OCI-LY7 (cell line): ENCODE data around the gene DEPDC7. TPM values are rescaled to one million over a fixed set of nuclear protein-coding genes. Genes with fewer than 3 reads are reported as not detected.

Experiments
- BruUV-seq: library from RNA; stranded (reverse); fragments of 400-500 nt; replicated peaks from 2 replicates; lab custom pipeline; 2021; lab: Mats Ljungman, UMichigan
- CTCF ChIA-PET: fragments of 300-600 bp; sonication (Branson Sonifier 250); formaldehyde crosslinking; loops from one replicate; lab custom pipeline; 2022; ENCODE audit warnings: antibody characterized with exemption; ENCODE audit not compliant: unreplicated experiment; lab: Charles Lee
- POLR2A ChIA-PET: fragments of 300-600 bp; sonication (Branson Sonifier 250); formaldehyde crosslinking; loops from one replicate; lab custom pipeline; 2022; ENCODE audit warnings: antibody characterized with exemption; lab: Charles Lee
- DNase-seq: peaks from one replicate; pipeline ENCODE4 v3.0.0-alpha.2; 2015; ENCODE audit warnings: low spot score
- H2AFZ ChIP-seq: fragments of 200-600 bp; sonication (generic), shearing (Covaris generic); 2 replicates; pipeline ENCODE4 v1.6.1; 2014; ENCODE audit warnings: mild to moderate bottlenecking, antibody characterized with exemption, low read length, moderate library complexity
- H3K27ac ChIP-seq: fragments of 200-600 bp; sonication (generic); 2 replicates; pipeline ENCODE4 v1.5.1; 2014; ENCODE audit warnings: mixed run types, low read depth, mild to moderate bottlenecking, moderate library complexity, low read length, inconsistent platforms; ENCODE audit not compliant: poor library complexity, severe bottlenecking
- H3K36me3 ChIP-seq: fragments of 200-600 bp; sonication (generic); 2 replicates; pipeline ENCODE4 v1.6.1; 2014; ENCODE audit warnings: mild to moderate bottlenecking, antibody characterized with exemption, low read length, moderate library complexity, mixed read lengths; ENCODE audit not compliant: insufficient read depth
- H3K4me1 ChIP-seq: fragments of 200-600 bp; sonication (generic); 2 replicates; pipeline ENCODE4 v1.5.1; 2014; ENCODE audit warnings: mild to moderate bottlenecking, low read length; ENCODE audit not compliant: insufficient read depth, poor library complexity, severe bottlenecking
- H3K4me2 ChIP-seq: fragments of 200-600 bp; sonication (generic); 2 replicates; pipeline ENCODE4 v1.6.1; 2014; ENCODE audit warnings: mild to moderate bottlenecking, low read length
- H3K4me3 ChIP-seq: fragments of 200-600 bp; sonication (generic); 2 replicates; pipeline ENCODE4 v1.5.1; 2014; ENCODE audit warnings: mild to moderate bottlenecking, low read depth, low read length; ENCODE audit not compliant: poor library complexity, severe bottlenecking
- H3K79me2 ChIP-seq: fragments of 200-600 bp; sonication (generic); 2 replicates; pipeline ENCODE4 v1.6.1; 2016; ENCODE audit warnings: low read depth, mild to moderate bottlenecking, low read length, moderate library complexity, mixed read lengths; ENCODE audit not compliant: insufficient read depth
- H3K9me2 ChIP-seq: fragments of 200-600 bp; sonication (generic); 2 replicates; pipeline ENCODE4 v1.6.1; 2016; ENCODE audit warnings: mild to moderate bottlenecking, low read length, mixed read lengths; ENCODE audit not compliant: insufficient read depth
- H3K9me3 ChIP-seq: fragments of 200-600 bp; sonication (generic); 2 replicates; pipeline ENCODE4 v1.6.1; 2014; ENCODE audit warnings: mild to moderate bottlenecking, mixed run types, low read length, mixed read lengths
- H4K20me1 ChIP-seq: fragments of 200-600 bp; sonication (generic); 2 replicates; pipeline ENCODE4 v1.6.1; 2014; ENCODE audit warnings: mild to moderate bottlenecking, antibody characterized with exemption, low read length, moderate library complexity, mixed read lengths; ENCODE audit not compliant: insufficient read depth
- CTCF ChIP-seq: fragments of 200-600 bp; sonication (generic); conservative IDR thresholded peaks from 2 replicates; pipeline ENCODE4 v1.5.1; 2014; ENCODE audit warnings: mild to moderate bottlenecking, antibody characterized with exemption, low read length, moderate library complexity, mixed read lengths
- EZH2phosphoT487 ChIP-seq: fragments of 200-600 bp; sonication (generic); IDR thresholded peaks from 2 replicates; pipeline ENCODE4 v1.6.1; 2018; ENCODE audit warnings: low read depth, borderline replicate concordance, mild to moderate bottlenecking, mixed run types, antibody characterized with exemption, low read length, moderate library complexity, mixed read lengths
- intact Hi-C: fragments of 100-400 bp; cut with micrococcal nuclease; formaldehyde crosslinking; loops from one replicate; pipeline ENCODE4 v1.10.0; 2022; ENCODE audit not compliant: unreplicated experiment
- total RNA-seq, 2 experiments: library from RNA; depleted of rRNA in 1 of 2; stranded (reverse); fragments of >200 nt in 1 of 2; shearing (Covaris generic) in 1 of 2; gene quantifications; 2 replicates each; pipeline ENCODE4 v1.2.3, GENCODE V29; 2014 to 2022

Gene DEPDC7
- total RNA-seq, 2 experiments from 2014 or later, result 0.66 to 1.5 TPM

- H3K9me3 ChIP-seq, result no peaks in the 10 kb centered on the region
- H3K4me3 ChIP-seq, result no peak overlapping the region
- CTCF ChIA-PET, result no interaction called here
- no peaks in the 10 kb centered on the region for H3K9me2 ChIP-seq
- peaks cover 8% of the 10 kb centered on the region for H3K4me1 ChIP-seq
- H3K79me2 ChIP-seq, result no peaks in the 10 kb centered on the region
- H4K20me1 ChIP-seq, result no peaks in the 10 kb centered on the region
- peaks cover 67% of the 10 kb centered on the region for H3K36me3 ChIP-seq
- BruUV-seq, result no TSS peak
- TF ChIP-seq EZH2phosphoT487 (no peak), CTCF (no peak)
- H2AFZ ChIP-seq, result no peak overlapping the region
- intact Hi-C loops, result no loop called here
- no peak overlapping the region for H3K27ac ChIP-seq
- no peak for DNase-seq
- no peak overlapping the region for H3K4me2 ChIP-seq
- POLR2A ChIA-PET, result interaction anchor here (0.7 to 2.1 kb wide), 3 partner anchors 13 to 24 kb away, joined by 3 to 6 read pairs (median 3); partner anchors contain the start of gene TCP11L1
Measured at GRCh38 chr11:33063326-33063881, 47.7 kb downstream of the DEPDC7 start.

GRCh38 chr11:33064033-33064825 lies 48.6 kb downstream of the DEPDC7 start:
- intact Hi-C loops, result loop anchor here (2.0 kb wide), 1 partner anchor 255 kb away; no protein-coding TSS in a partner anchor
- DNase-seq, result no peak
- Histone ChIP-seq H3K79me2 (no peaks in the 10 kb centered on the region), H3K9me3 (no peaks in the 10 kb centered on the region), H3K9me2 (no peaks in the 10 kb centered on the region), H3K27ac (no peak overlapping the region), H3K36me3 (peaks cover 66% of the 10 kb centered on the region), H4K20me1 (no peaks in the 10 kb centered on the region), H3K4me2 (no peak overlapping the region), H3K4me1 (peaks cover 8% of the 10 kb centered on the region), H2AFZ (no peak overlapping the region), H3K4me3 (no peak overlapping the region)
- ChIA-PET POLR2A (interaction anchor here (0.7 to 2.1 kb wide), 2 partner anchors 21 to 25 kb away, joined by 3 to 6 read pairs; partner anchors contain the start of gene TCP11L1), CTCF (no interaction called here)
- no TSS peak for BruUV-seq
- TF ChIP-seq CTCF, result no peak
- TF ChIP-seq EZH2phosphoT487, result no peak
